Measurements from ENCODE around the gene GPR137. TPM values are rescaled to one million over a fixed set of nuclear protein-coding genes. Genes with fewer than 3 reads are reported as not detected.
A peak's percentile ranks its signal among the peaks of the same experiment; 100 is the strongest.

GPR137 gene
- total and polyA plus RNA-seq, 10 of the 15 experiments (the other 5 are each of a cell fraction or from before 2014, with no cell fraction given): 0.37 to 29.2 (median 13.8) TPM

GRCh38 chr11:64284962-64285884 lies at the start of gene GPR137 (continued):
- TF ChIP-seq ZNF217 (IDR thresholded peaks at IDR 0.05): peak; percentile 100
- no peak for TF ChIP-seq STAT3 (IDR thresholded peaks at IDR 0.05; ENCODE audit: low read depth, low read length)
- peak; percentile 76 for TF ChIP-seq LARP7 (IDR thresholded peaks at IDR 0.05)
- no peak for TF ChIP-seq KAT2A (conservative IDR thresholded peaks at IDR 0.05; ENCODE audit: control insufficient read depth, low read depth, low read length)
- TF ChIP-seq CUX1 (IDR thresholded peaks at IDR 0.05; ENCODE audit: insufficient replicate concordance, low read depth, low read length): no peak
- TF ChIP-seq ZBTB4 (CRISPR knock-in tag; IDR thresholded peaks at IDR 0.05): no peak
- TF ChIP-seq ZNF592 (IDR thresholded peaks at IDR 0.05): no peak
- no peak for TF ChIP-seq PAX8 (IDR thresholded peaks at IDR 0.05)
- 0 out of 2 replicates have a peak, but pooled peaks have one; percentile 17 for TF ChIP-seq PAX5 (IDR thresholded peaks at IDR 0.05; ENCODE audit: borderline replicate concordance, low read depth, low read length)
- TF ChIP-seq NFYA (IDR thresholded peaks at IDR 0.05; ENCODE audit: borderline replicate concordance, low read depth, low read length): no peak
- TF ChIP-seq EP300 (IDR thresholded peaks at IDR 0.05; ENCODE audit: borderline replicate concordance in 1 of 2, control insufficient read depth in 1 of 2, low read depth in 2 of 2, low read length in 2 of 2): no peak
- no peak for TF ChIP-seq ATF3 (IDR thresholded peaks at IDR 0.05; ENCODE audit: borderline replicate concordance, extremely low read depth, low read depth, low read length)
- TF ChIP-seq EZH2 (IDR thresholded peaks at IDR 0.05; ENCODE audit: borderline replicate concordance, control insufficient read depth, low read depth, low read length): no peak
- peak; percentile 8; the same call in 1 of the 2 replicates for TF ChIP-seq POLR2AphosphoS2 (IDR thresholded peaks at IDR 0.05; ENCODE audit: low read depth, low read length)
- no peak for TF ChIP-seq TARDBP (IDR thresholded peaks at IDR 0.05; ENCODE audit: borderline replicate concordance)
